ENCODE measurements around the gene LATS2.

DNA sequence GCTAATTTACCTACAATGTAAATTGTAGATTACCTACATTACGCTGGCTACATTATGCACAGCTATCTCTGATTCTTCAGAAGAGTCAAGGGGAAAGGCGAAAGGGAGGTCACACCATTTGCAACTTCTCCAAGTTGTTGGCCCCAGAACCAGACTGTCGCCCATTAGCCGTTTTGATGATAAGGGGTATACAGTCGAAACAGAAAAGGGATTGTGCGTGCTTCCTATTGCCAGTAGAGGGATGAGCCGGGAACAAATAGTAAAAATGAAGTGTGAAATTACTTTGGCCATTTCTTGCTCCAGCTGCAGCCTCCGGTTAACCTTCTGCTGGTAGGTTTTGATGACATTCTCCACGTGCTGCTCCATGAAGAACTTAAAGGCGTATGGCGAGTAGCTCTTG lies 73.8 kb downstream of the LATS2 start:
- no peak for TF ChIP-seq ZNF274 (IDR thresholded peaks at IDR 0.05; ENCODE audit: low read depth, low read length)
- TF ChIP-seq YY1 (IDR thresholded peaks at IDR 0.05; ENCODE audit: insufficient read depth, insufficient read length): no peak
